ENCODE results near the gene PRICKLE1.

The PRICKLE1 gene

GRCh38 chr12:42490261-42490842, 99.2 kb downstream of the PRICKLE1 start:
- DNase-seq (ENCODE audit: low spot score), result no peak

- DNase-seq (ENCODE audit: low spot score), result no peak
Observed at GRCh38 chr12:42486407-42486806, 103.1 kb downstream of the PRICKLE1 start.

GRCh38 chr12:42485823-42486222, 103.7 kb downstream of the PRICKLE1 start:
- DNase-seq (ENCODE audit: low spot score), result no peak

- DNase-seq (ENCODE audit: low spot score), result no peak
Observed at GRCh38 chr12:42484996-42485395, 104.5 kb downstream of the PRICKLE1 start.

GRCh38 chr12:42483521-42483790, 106.1 kb downstream of the PRICKLE1 start:
- DNase-seq (ENCODE audit: low spot score), result no peak

GRCh38 chr12:42482748-42483520, 106.6 kb downstream of the PRICKLE1 start:
- DNase-seq (ENCODE audit: low spot score), result peak; percentile 76

GRCh38 chr12:42482041-42482747, 107.4 kb downstream of the PRICKLE1 start:
- no peak for DNase-seq (ENCODE audit: low spot score)

- DNase-seq (ENCODE audit: low spot score), result no peak
Observed at GRCh38 chr12:42481368-42481767, 108.2 kb downstream of the PRICKLE1 start.

- DNase-seq (ENCODE audit: low spot score), result no peak
Observed at GRCh38 chr12:42477941-42478340, 111.6 kb downstream of the PRICKLE1 start.

GRCh38 chr12:42475106-42475505, 114.4 kb downstream of the PRICKLE1 start:
- no peak for DNase-seq (ENCODE audit: low spot score)

GRCh38 chr12:42474391-42474790, 115.2 kb downstream of the PRICKLE1 start:
- peak; percentile 53 for DNase-seq (ENCODE audit: low spot score)

- no peak for DNase-seq (ENCODE audit: low spot score)
Observed at GRCh38 chr12:42473561-42473960, 116.0 kb downstream of the PRICKLE1 start.

GRCh38 chr12:42473130-42473529, 116.4 kb downstream of the PRICKLE1 start:
- DNase-seq (ENCODE audit: low spot score), result peak; percentile 60

- DNase-seq (ENCODE audit: low spot score), result no peak
Observed at GRCh38 chr12:42472376-42472775, 117.2 kb downstream of the PRICKLE1 start.

GRCh38 chr12:42469355-42470175, 120.0 kb downstream of the PRICKLE1 start:
- DNase-seq (ENCODE audit: low spot score), result no peak

- DNase-seq (ENCODE audit: low spot score), result no peak
Observed at GRCh38 chr12:42468921-42469320, 120.6 kb downstream of the PRICKLE1 start.

GRCh38 chr12:42468341-42468821, 121.2 kb downstream of the PRICKLE1 start:
- no peak for DNase-seq (ENCODE audit: low spot score)

GRCh38 chr12:42463671-42464070, 125.9 kb downstream of the PRICKLE1 start:
- DNase-seq (ENCODE audit: low spot score), result no peak

- DNase-seq (ENCODE audit: low spot score), result no peak
Observed at GRCh38 chr12:42462486-42462885, 127.1 kb downstream of the PRICKLE1 start.

GRCh38 chr12:42459336-42459847, 130.2 kb downstream of the PRICKLE1 start:
- no peak for DNase-seq (ENCODE audit: low spot score)

- DNase-seq (ENCODE audit: low spot score), result no peak
Observed at GRCh38 chr12:42458575-42458974, 131.0 kb downstream of the PRICKLE1 start.

- no peak for DNase-seq (ENCODE audit: low spot score)
Observed at GRCh38 chr12:42450248-42450647, 139.3 kb downstream of the PRICKLE1 start.
